HL-60 (cell line): Measurements from ENCODE around the gene CD2.

Experiments
- DNase-seq, 2 experiments: peaks; one replicate each; pipeline ENCODE4 v3.0.0-alpha.2; 2010 to 2020; ENCODE audit warnings: low read depth in 1 of 2, low spot score in 1 of 2
- H3K27ac ChIP-seq: fragments of 250-450 bp; sonication (Bioruptor Pico); replicated peaks from 2 replicates; pipeline ENCODE4 v1.5.1; 2020; ENCODE audit warnings: mild to moderate bottlenecking, moderate library complexity
- H3K27me3 ChIP-seq: fragments of 250-450 bp; sonication (Bioruptor Pico); 2 replicates; pipeline ENCODE4 v1.5.1; 2021; ENCODE audit warnings: mild to moderate bottlenecking, moderate library complexity; ENCODE audit not compliant: insufficient read depth, poor library complexity, severe bottlenecking
- H3K4me3 ChIP-seq: replicated peaks from 2 replicates; pipeline ENCODE4 v1.5.1; 2011; ENCODE audit warnings: mild to moderate bottlenecking, control low read depth, low read length; ENCODE audit not compliant: insufficient read depth
- GABPA ChIP-seq: IDR thresholded peaks from 2 replicates; pipeline ENCODE4 v1.6.1; 2012; ENCODE audit warnings: low read depth
- POLR2AphosphoS5 ChIP-seq: IDR thresholded peaks from 2 replicates; pipeline ENCODE4 v1.6.1; 2012; ENCODE audit warnings: low read depth
- REST ChIP-seq: IDR thresholded peaks from 2 replicates; pipeline ENCODE4 v1.6.1; 2012; ENCODE audit warnings: low read depth; ENCODE audit not compliant: insufficient replicate concordance
- SPI1 ChIP-seq: IDR thresholded peaks from 2 replicates; pipeline ENCODE4 v1.6.1; 2012; ENCODE audit warnings: low read depth, mild to moderate bottlenecking, borderline replicate concordance
- TF ChIP-seq, protein P1 (sequence below): IDR thresholded peaks from one replicate; pipeline ENCODE4 v1.5.1; 2011; ENCODE audit warnings: low read length, control low read depth, inconsistent platforms; ENCODE audit not compliant: insufficient read depth

Gene CD2

GRCh38 chr1:116793357-116793935, 39.2 kb downstream of the CD2 start:
- TF ChIP-seq GABPA (no peak), REST (no peak), SPI1 (no peak), POLR2AphosphoS5 (no peak)
- TF ChIP-seq, protein P1, sequence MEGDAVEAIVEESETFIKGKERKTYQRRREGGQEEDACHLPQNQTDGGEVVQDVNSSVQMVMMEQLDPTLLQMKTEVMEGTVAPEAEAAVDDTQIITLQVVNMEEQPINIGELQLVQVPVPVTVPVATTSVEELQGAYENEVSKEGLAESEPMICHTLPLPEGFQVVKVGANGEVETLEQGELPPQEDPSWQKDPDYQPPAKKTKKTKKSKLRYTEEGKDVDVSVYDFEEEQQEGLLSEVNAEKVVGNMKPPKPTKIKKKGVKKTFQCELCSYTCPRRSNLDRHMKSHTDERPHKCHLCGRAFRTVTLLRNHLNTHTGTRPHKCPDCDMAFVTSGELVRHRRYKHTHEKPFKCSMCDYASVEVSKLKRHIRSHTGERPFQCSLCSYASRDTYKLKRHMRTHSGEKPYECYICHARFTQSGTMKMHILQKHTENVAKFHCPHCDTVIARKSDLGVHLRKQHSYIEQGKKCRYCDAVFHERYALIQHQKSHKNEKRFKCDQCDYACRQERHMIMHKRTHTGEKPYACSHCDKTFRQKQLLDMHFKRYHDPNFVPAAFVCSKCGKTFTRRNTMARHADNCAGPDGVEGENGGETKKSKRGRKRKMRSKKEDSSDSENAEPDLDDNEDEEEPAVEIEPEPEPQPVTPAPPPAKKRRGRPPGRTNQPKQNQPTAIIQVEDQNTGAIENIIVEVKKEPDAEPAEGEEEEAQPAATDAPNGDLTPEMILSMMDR, result no peak
- H3K27ac ChIP-seq, result no peak overlapping the region
- DNase-seq, result no peak
- no peaks in the 10 kb centered on the region for H3K27me3 ChIP-seq
- no peak overlapping the region for H3K4me3 ChIP-seq

DNA sequence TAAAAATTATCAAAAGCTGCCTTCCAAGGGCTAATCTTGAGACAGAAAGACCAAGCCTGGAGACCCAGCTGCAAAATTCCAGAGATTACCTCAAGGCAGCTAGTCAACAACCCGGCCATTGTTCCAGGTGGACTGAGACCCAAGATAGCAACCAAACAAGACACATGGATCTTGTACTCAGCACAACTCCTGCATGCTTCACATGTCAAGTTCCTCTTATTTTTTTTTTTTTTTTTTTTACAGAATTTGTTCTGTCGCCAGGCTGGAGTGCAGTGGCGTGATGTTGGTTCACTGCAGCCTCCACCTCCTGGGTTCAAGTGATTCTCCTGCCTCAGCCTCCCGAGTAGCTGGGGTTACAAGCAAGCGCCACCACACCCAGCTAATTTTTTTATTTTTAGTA, 40.1 kb downstream of the CD2 start:
- peak overlapping the region; percentile 49 for H3K27ac ChIP-seq
- TF ChIP-seq SPI1 (no peak), REST (no peak), POLR2AphosphoS5 (no peak), GABPA (no peak)
- TF ChIP-seq, protein P1, result no peak
- peak in 1 of 2 experiments; percentile 4 for DNase-seq
- no peaks in the 10 kb centered on the region for H3K27me3 ChIP-seq
- H3K4me3 ChIP-seq, result no peak overlapping the region

DNA sequence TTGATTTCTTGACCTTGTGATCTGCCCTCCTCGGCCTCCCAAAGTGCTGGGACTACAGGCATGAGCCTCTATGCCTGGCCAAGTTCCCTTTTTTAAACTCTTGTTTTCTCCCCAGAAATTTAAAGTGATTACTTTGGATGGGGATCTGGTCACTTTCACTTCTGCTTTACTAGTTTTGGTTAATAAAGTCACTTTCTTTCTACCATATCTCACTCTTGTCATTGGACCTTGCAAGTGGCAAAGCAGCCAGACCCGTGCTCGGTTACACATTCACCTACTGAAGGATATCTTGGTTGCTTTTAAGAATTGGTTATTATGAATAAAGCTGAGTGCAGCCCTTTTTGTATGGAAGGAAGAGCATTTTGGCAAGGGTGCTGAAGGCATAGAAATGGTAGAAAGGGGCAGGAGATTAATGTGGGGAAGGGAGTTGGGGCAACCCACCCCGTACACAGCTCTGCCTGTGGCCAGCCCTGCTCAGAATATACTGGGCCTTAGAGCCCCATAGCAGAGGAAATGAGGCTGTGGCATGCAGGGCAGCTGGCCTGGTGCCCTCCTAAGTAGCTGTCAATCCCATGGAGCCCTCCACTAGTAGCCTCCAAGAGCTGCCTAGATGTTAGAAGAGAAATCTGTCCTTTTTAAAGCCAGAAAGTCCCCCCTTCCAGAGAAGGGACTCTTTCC, 40.7 kb downstream of the CD2 start:
- peak; percentile 15 to 33 for DNase-seq
- TF ChIP-seq SPI1 (peak; percentile 83), GABPA (no peak)
- Histone ChIP-seq H3K27me3 (no peaks in the 10 kb centered on the region), H3K27ac (no peak overlapping the region), H3K4me3 (no peak overlapping the region)

DNA sequence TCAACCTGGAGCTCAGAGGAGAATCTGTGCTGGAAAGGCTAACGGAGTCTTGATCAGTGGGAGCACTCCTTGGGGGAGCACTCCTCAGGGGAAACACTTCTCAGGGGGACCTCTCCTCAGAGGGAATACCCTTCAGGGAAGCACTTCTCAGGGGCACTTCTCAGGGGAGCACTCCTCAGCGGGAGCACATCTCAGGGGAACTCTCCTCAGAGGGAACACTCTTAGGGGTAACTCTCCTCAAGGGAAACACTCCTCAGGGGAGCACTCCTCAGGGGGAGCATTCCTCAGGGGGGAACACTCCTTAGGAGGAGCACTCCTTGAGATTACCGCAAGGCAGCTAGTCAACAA, 41.2 kb downstream of the CD2 start:
- no peak overlapping the region for H3K27ac ChIP-seq
- TF ChIP-seq, protein P1, result no peak
- H3K27me3 ChIP-seq, result no peaks in the 10 kb centered on the region
- DNase-seq, result no peak
- no peak overlapping the region for H3K4me3 ChIP-seq
